K562 (cell line): ENCODE data around the gene CLDN5. TPM values are rescaled to one million over a fixed set of nuclear protein-coding genes. Genes with fewer than 3 reads are reported as not detected.
A peak's percentile ranks its signal among the peaks of the same experiment; 100 is the strongest.

Experiments used
- ATF2 ChIP-seq: sonication (generic); formaldehyde crosslinking; IDR thresholded peaks from 2 replicates; pipeline ENCODE4 v1.8.1; 2022; ENCODE audit warnings: missing genetic modification reagents
- CCNT2 ChIP-seq: IDR thresholded peaks from 2 replicates; pipeline ENCODE4 v1.6.1; 2011; ENCODE audit warnings: borderline replicate concordance, low read depth, mild to moderate bottlenecking, moderate library complexity, mixed read lengths, low read length; ENCODE audit not compliant: insufficient read length; ENCODE audit errors: extremely low read depth
- CHD4 ChIP-seq: fragments of 200-600 bp; sonication (generic); IDR thresholded peaks from 3 replicates; pipeline ENCODE4 v1.6.1; 2012; ENCODE audit warnings: low read depth, mild to moderate bottlenecking, mixed read lengths, low read length, inconsistent platforms; ENCODE audit not compliant: insufficient read depth, insufficient replicate concordance, poor library complexity, severe bottlenecking
- CLOCK ChIP-seq: fragments of 250-450 bp; sonication (Bioruptor Pico); IDR thresholded peaks from 2 replicates; pipeline ENCODE4 v1.4.0; 2020; ENCODE audit warnings: mild to moderate bottlenecking, moderate library complexity, borderline replicate concordance
- GTF2B ChIP-seq: IDR thresholded peaks from 2 replicates; pipeline ENCODE4 v1.6.1; 2011; ENCODE audit not compliant: insufficient read length; ENCODE audit errors: extremely low read depth
- JUN ChIP-seq, 2 experiments: sonication (generic) in 1 of 2; formaldehyde crosslinking in 1 of 2; IDR thresholded peaks; 2 replicates each; pipeline versions ENCODE4 v1.6.1 to v1.8.0; 2012 to 2022; ENCODE audit warnings: borderline replicate concordance in 2 of 2, mild to moderate bottlenecking in 2 of 2, improper control_type of control experiment in 1 of 2, low read depth in 1 of 2, low read length in 1 of 2, missing genetic modification reagents in 1 of 2
- KAT8 ChIP-seq: fragments of 450-650 bp; IDR thresholded peaks from 2 replicates; pipeline ENCODE4 v1.6.1; 2016; ENCODE audit warnings: low read depth, mild to moderate bottlenecking
- LARP7 ChIP-seq: fragments of 450-650 bp; IDR thresholded peaks from 2 replicates; pipeline ENCODE4 v1.6.1; 2016
- LCOR ChIP-seq: sonication (generic); formaldehyde crosslinking; IDR thresholded peaks from 2 replicates; pipeline ENCODE4 v1.8.0; 2022; ENCODE audit warnings: mild to moderate bottlenecking, missing genetic modification reagents
- MECOM ChIP-seq: fragments of 250-450 bp; sonication (Bioruptor Pico); IDR thresholded peaks from 2 replicates; pipeline ENCODE4 v1.8.0; 2022; ENCODE audit warnings: inconsistent platforms
- NFE2L1 ChIP-seq: fragments of 450-650 bp; IDR thresholded peaks from 2 replicates; pipeline ENCODE4 v1.6.1; 2016; ENCODE audit warnings: missing genetic modification characterization, low read depth, mild to moderate bottlenecking, missing compliant biosample characterization, moderate library complexity, borderline replicate concordance
- RBM17 ChIP-seq: fragments of 200-400 bp; formaldehyde crosslinking; IDR thresholded peaks from 2 replicates; pipeline ENCODE4 v1.6.1; 2017; ENCODE audit warnings: low read depth, mild to moderate bottlenecking, low read length, borderline replicate concordance
- SIRT6 ChIP-seq: IDR thresholded peaks from one replicate; pipeline ENCODE4 v1.6.1; 2012; ENCODE audit warnings: low read depth, mild to moderate bottlenecking, control low read depth, inconsistent platforms, low read length, moderate library complexity
- SMARCC2 ChIP-seq: fragments of 450-650 bp; IDR thresholded peaks from 2 replicates; pipeline ENCODE4 v1.6.1; 2017; ENCODE audit warnings: antibody characterized with exemption, moderate library complexity, mild to moderate bottlenecking, low read depth
- SUPT5H ChIP-seq: fragments of 450-650 bp; IDR thresholded peaks from 2 replicates; pipeline ENCODE4 v1.6.1; 2016
- TCF3 ChIP-seq: sonication (generic); formaldehyde crosslinking; IDR thresholded peaks from 2 replicates; pipeline ENCODE4 v1.4.0; 2020; ENCODE audit warnings: mild to moderate bottlenecking, missing genetic modification reagents
- TEAD4 ChIP-seq, 2 experiments: sonication (generic) in 1 of 2; formaldehyde crosslinking in 1 of 2; IDR thresholded peaks; 2 replicates each; pipeline versions ENCODE4 v1.6.1 to v1.8.0; 2012 to 2022; ENCODE audit warnings: borderline replicate concordance in 1 of 2, inconsistent platforms in 1 of 2, low read length in 1 of 2, mild to moderate bottlenecking in 1 of 2, missing genetic modification reagents in 1 of 2
- ZNF311 ChIP-seq: fragments of 250-450 bp; sonication (Bioruptor Pico); IDR thresholded peaks from 2 replicates; pipeline ENCODE4 v1.4.0; 2020; ENCODE audit warnings: mild to moderate bottlenecking, moderate library complexity
- polyA plus RNA-seq, 8 experiments: library from polyadenylated mRNA; depleted of rRNA in 4 of 8; stranded (reverse) in 5 of 8; unstranded in 3 of 8; fragments of >200 nt; fragmentation: Nextera tagmentation in 2 of 8; fragmentation: Illumina TruSeq in 1 of 8; extraction: Ambion mirVana in 2 of 8; extraction: Trizol in 1 of 8; gene quantifications; 2 replicates each; pipeline versions ENCODE4 v1.2.1 to v1.2.3, GENCODE V29; 2011 to 2014; ENCODE audit warnings: inconsistent platforms in 1 of 8, missing spikeins in 1 of 8
- total RNA-seq, 7 experiments: library from RNA; depleted of rRNA in 6 of 7; stranded (reverse); fragments of >200 nt in 6 of 7; fragmentation: Illumina TruSeq in 2 of 7; extraction: Trizol in 2 of 7; gene quantifications; 2 replicates each; pipeline versions ENCODE4 v1.2.1 to v1.2.3, GENCODE V29; 2011 to 2021; ENCODE audit warnings: low replicate concordance in 1 of 7
- TF ChIP-seq, protein P1 (sequence below): sonication (generic); formaldehyde crosslinking; IDR thresholded peaks from 2 replicates; pipeline ENCODE4 v1.9.0; 2022; ENCODE audit warnings: mild to moderate bottlenecking, missing genetic modification reagents
- TF ChIP-seq, protein P2 (sequence below): sonication (generic); formaldehyde crosslinking; IDR thresholded peaks from 2 replicates; pipeline ENCODE4 v1.8.0; 2022; ENCODE audit warnings: mild to moderate bottlenecking, missing genetic modification reagents

The CLDN5 gene
- total and polyA plus RNA-seq, 9 of the 15 experiments (the other 6 are each of a cell fraction or from before 2014, with no cell fraction given), result 0.20 TPM; not detected in 8

DNA sequence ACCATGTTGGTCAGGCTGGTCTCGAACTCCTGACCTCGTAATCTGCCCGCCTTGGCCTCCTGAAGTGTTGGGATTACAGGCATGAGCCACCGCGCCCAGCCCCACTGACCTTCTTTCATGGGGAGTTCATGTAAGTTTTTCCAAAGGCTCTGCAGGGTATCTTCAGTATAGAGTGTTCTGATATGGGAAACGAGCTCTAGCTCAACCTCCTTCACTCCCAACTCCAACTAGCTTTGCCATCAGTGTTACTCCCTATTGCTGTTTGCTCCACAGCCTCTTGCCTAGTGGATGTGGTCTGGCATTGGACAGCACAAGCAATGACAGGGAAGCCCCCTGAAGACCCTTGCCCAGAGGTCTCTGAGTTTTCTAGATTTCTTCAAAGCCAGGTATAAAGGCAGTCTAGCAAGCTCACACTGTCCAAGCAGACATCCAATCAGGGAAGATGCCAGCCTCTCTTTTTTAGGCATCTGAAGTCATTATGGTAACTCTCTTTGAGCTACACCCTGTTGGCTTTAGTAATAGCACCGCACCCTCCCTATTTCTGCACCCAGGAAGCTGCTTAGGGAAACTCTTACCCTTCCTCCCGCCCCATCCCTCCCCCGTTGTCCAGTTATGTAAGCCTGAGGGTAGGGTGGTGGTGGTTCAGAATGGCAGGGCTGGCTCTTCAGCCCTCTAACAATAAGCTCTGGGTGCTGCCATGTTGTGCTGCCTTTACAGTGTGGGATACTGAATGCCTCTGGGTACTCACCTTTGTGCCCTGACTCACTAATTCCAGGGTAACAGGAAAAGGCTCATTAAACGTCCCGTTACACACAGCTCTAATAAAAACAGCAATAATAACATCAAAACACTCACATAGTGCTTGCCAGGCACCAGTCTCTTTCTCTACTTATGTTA lies 41.4 kb upstream of the CLDN5 start (continued):
- TF ChIP-seq, protein P1, sequence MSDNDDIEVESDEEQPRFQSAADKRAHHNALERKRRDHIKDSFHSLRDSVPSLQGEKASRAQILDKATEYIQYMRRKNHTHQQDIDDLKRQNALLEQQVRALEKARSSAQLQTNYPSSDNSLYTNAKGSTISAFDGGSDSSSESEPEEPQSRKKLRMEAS (CRISPR knock-in tag), result peak; percentile 41; the same call in 1 of the 2 replicates
- no peak for TF ChIP-seq RBM17
- TF ChIP-seq, protein P2, sequence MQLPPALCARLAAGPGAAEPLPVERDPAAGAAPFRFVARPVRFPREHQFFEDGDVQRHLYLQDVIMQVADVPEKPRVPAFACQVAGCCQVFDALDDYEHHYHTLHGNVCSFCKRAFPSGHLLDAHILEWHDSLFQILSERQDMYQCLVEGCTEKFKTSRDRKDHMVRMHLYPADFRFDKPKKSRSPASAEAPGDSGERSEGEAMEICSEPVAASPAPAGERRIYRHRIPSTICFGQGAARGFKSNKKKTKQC (CRISPR knock-in tag), result no peak
- no peak for TF ChIP-seq SMARCC2
- no peak for TF ChIP-seq CLOCK (CRISPR knock-in tag)
- TF ChIP-seq JUN (IDR thresholded peaks at IDR 0.05; ENCODE audit: borderline replicate concordance, low read depth, low read length), result no peak
- peak; percentile 90; the same call in 1 of the 2 replicates for TF ChIP-seq JUN (CRISPR knock-in tag; IDR thresholded peaks at IDR 0.05; ENCODE audit: borderline replicate concordance)
- TF ChIP-seq CCNT2, result no peak
- TF ChIP-seq TCF3, result no peak
- TF ChIP-seq GTF2B, result no peak
- no peak for TF ChIP-seq CHD4
- no peak for TF ChIP-seq KAT8
- no peak for TF ChIP-seq LARP7
- TF ChIP-seq NFE2L1, result no peak
- no peak for TF ChIP-seq MECOM (CRISPR knock-in tag)
- 0 out of 2 replicates have a peak, but pooled peaks have one; percentile 54 for TF ChIP-seq ATF2
- no peak for TF ChIP-seq TEAD4 (IDR thresholded peaks at IDR 0.05; ENCODE audit: low read length)
- peak; percentile 86; the same call in 1 of the 2 replicates for TF ChIP-seq TEAD4 (CRISPR knock-in tag; IDR thresholded peaks at IDR 0.05; ENCODE audit: borderline replicate concordance)
- TF ChIP-seq LCOR (CRISPR knock-in tag), result no peak
- TF ChIP-seq SUPT5H, result no peak
- no peak for TF ChIP-seq SIRT6
- no peak for TF ChIP-seq ZNF311 (CRISPR knock-in tag)
